K562 (cell line): ENCODE data around the gene HOXA7. TPM values are rescaled to one million over a fixed set of nuclear protein-coding genes. Genes with fewer than 3 reads are reported as not detected.

Experiments used
- ATAC-seq: fragments of 200-7000 bp; cut with Tn5 transposase; 3 replicates; pipeline ENCODE4 v1.9.1; 2020; ENCODE audit warnings: moderate library complexity
- BruUV-seq: library from RNA; stranded (reverse); fragments of 400-500 nt; replicated peaks from 2 replicates; lab custom pipeline; 2021; lab: Mats Ljungman, UMichigan
- CTCF ChIA-PET: fragments of 300-600 bp; formaldehyde crosslinking; extraction: SDS; loops from one replicate; lab custom pipeline; 2021; ENCODE audit warnings: low intra/inter-chr PET ratio; lab: Yijun Ruan, JAX
- POLR2A ChIA-PET: fragments of 300-600, 350-650 bp; sonication (Branson Sonifier 250); formaldehyde crosslinking; extraction: SDS; loops from one replicate; lab custom pipeline; 2021; ENCODE audit warnings: antibody characterized with exemption, inconsistent platforms; lab: Yijun Ruan, JAX
- DNase-seq, 4 experiments: peaks; one replicate each; pipeline versions ENCODE4 v3.0.0 to v3.0.0-alpha.2; 2011 to 2018; ENCODE audit warnings: low spot score in 3 of 4, mixed read lengths in 3 of 4; ENCODE audit errors: extremely low read depth in 1 of 4
- FAIRE-seq: peaks from 2 replicates; lab custom pipeline; 2011; peaks lifted over from hg19 to GRCh38; lab: Jason Lieb, UNC
- H2AFZ ChIP-seq: 2 replicates; pipeline ENCODE4 v1.6.0; 2011; ENCODE audit warnings: low read depth, low read length, control low read depth, inconsistent platforms
- H3K27ac ChIP-seq: fragments of 200-600 bp; 3 replicates; pipeline ENCODE4 v1.8.0; 2011; ENCODE audit warnings: low read depth, mild to moderate bottlenecking, control low read depth, inconsistent platforms, low read length, moderate library complexity, mixed read lengths; ENCODE audit errors: extremely low read depth
- H3K27me3 ChIP-seq, 2 experiments: fragments of 300-600 bp in 1 of 2; 2 replicates in 1 of 2; 3 replicates in 1 of 2; pipeline versions ENCODE4 v1.6.0 to v1.8.0; 2011; ENCODE audit warnings: inconsistent platforms in 2 of 2, low read length in 2 of 2, mild to moderate bottlenecking in 1 of 2, mixed read lengths in 1 of 2, moderate library complexity in 1 of 2; ENCODE audit not compliant: control insufficient read depth in 2 of 2, insufficient read depth in 2 of 2
- H3K36me3 ChIP-seq: fragments of 300-600 bp; 3 replicates; pipeline ENCODE4 v1.8.0; 2011; ENCODE audit warnings: mild to moderate bottlenecking, low read length, inconsistent platforms; ENCODE audit not compliant: control insufficient read depth, insufficient read depth
- H3K4me1 ChIP-seq, 2 experiments: fragments of 200-600 bp in 1 of 2; replicated peaks in 1 of 2; 2 replicates in 1 of 2; 3 replicates in 1 of 2; pipeline versions ENCODE4 v1.5.1 to v1.8.0; 2011; ENCODE audit warnings: inconsistent platforms in 2 of 2, low read length in 2 of 2, mild to moderate bottlenecking in 1 of 2, mixed read lengths in 1 of 2, moderate library complexity in 1 of 2; ENCODE audit not compliant: control insufficient read depth in 2 of 2, insufficient read depth in 2 of 2
- H3K4me2 ChIP-seq: 2 replicates; pipeline ENCODE4 v1.6.1; 2011; ENCODE audit warnings: low read length, control low read depth, inconsistent platforms, mixed read lengths; ENCODE audit not compliant: insufficient read depth
- H3K4me3 ChIP-seq: fragments of 200-600 bp; sonication (generic), shearing (Covaris generic); 2 replicates; pipeline ENCODE4 v1.5.1; 2016; ENCODE audit warnings: control low read depth, inconsistent platforms
- H3K79me2 ChIP-seq: fragments of 200-600 bp; 3 replicates; pipeline ENCODE4 v1.8.0; 2011; ENCODE audit warnings: low read length, inconsistent platforms; ENCODE audit not compliant: control insufficient read depth, insufficient read depth
- H3K9ac ChIP-seq, 2 experiments: 2 replicates each; pipeline versions ENCODE4 v1.6.0 to v1.6.1; 2011; ENCODE audit warnings: low read depth in 2 of 2, low read length in 2 of 2, control low read depth in 1 of 2, inconsistent platforms in 1 of 2, mild to moderate bottlenecking in 1 of 2, mixed read lengths in 1 of 2; ENCODE audit not compliant: insufficient read depth in 1 of 2
- H3K9me1 ChIP-seq: one replicate; pipeline ENCODE4 v1.6.0; 2011; ENCODE audit warnings: inconsistent platforms, mild to moderate bottlenecking, low read length, moderate library complexity; ENCODE audit not compliant: control insufficient read depth, insufficient read depth
- H3K9me3 ChIP-seq: replicated peaks from 2 replicates; pipeline ENCODE4 v1.5.1; 2011; ENCODE audit warnings: low read depth, low read length, inconsistent platforms; ENCODE audit not compliant: control insufficient read depth, insufficient read depth
- H4K20me1 ChIP-seq: replicated peaks from 2 replicates; pipeline ENCODE4 v1.6.1; 2011; ENCODE audit warnings: low read length, inconsistent platforms, mixed read lengths; ENCODE audit not compliant: control insufficient read depth, insufficient read depth
- CC2D1A ChIP-seq: fragments of 450-650 bp; IDR thresholded peaks from 2 replicates; pipeline ENCODE4 v1.6.1; 2017; ENCODE audit warnings: mild to moderate bottlenecking
- CSDE1 ChIP-seq, 2 experiments: fragments of 450-650 bp; IDR thresholded peaks; 2 replicates each; pipeline ENCODE4 v1.6.1; 2016; ENCODE audit warnings: mild to moderate bottlenecking in 1 of 2
- EWSR1 ChIP-seq: fragments of 450-650 bp; IDR thresholded peaks from 2 replicates; pipeline ENCODE4 v1.6.1; 2018; ENCODE audit warnings: borderline replicate concordance, mild to moderate bottlenecking, low read depth, moderate library complexity; ENCODE audit not compliant: partially characterized antibody
- HDGF ChIP-seq: fragments of 450-650 bp; IDR thresholded peaks from 2 replicates; pipeline ENCODE4 v1.6.1; 2016
- MYBL2 ChIP-seq, 2 experiments: fragments of 450-650 bp in 1 of 2; sonication (generic) in 1 of 2; formaldehyde crosslinking in 1 of 2; IDR thresholded peaks; 2 replicates each; pipeline versions ENCODE4 v1.6.1 to v1.8.1; 2017 to 2022; ENCODE audit warnings: borderline replicate concordance in 1 of 2, inconsistent platforms in 1 of 2, low read depth in 1 of 2, mild to moderate bottlenecking in 1 of 2, missing genetic modification reagents in 1 of 2, moderate library complexity in 1 of 2
- NFE2L1 ChIP-seq: fragments of 450-650 bp; IDR thresholded peaks from 2 replicates; pipeline ENCODE4 v1.6.1; 2016; ENCODE audit warnings: missing genetic modification characterization, low read depth, mild to moderate bottlenecking, missing compliant biosample characterization, moderate library complexity, borderline replicate concordance
- RUNX1 ChIP-seq: sonication (generic); IDR thresholded peaks from 2 replicates; pipeline ENCODE4 v1.6.1; 2016; ENCODE audit warnings: antibody characterized with exemption, low read depth
- TCF7L2 ChIP-seq: fragments of 150-350 bp; IDR thresholded peaks from 2 replicates; pipeline ENCODE4 v1.6.1; 2016; ENCODE audit warnings: low read depth, mild to moderate bottlenecking, low read length, moderate library complexity
- ZFP30 ChIP-seq: fragments of 250-450 bp; sonication (Bioruptor Pico); IDR thresholded peaks from 2 replicates; pipeline ENCODE4 v1.8.0; 2022; ENCODE audit warnings: moderate library complexity, mild to moderate bottlenecking, inconsistent platforms, borderline replicate concordance
- ZNF780A ChIP-seq: fragments of 250-450 bp; sonication (Bioruptor Pico); IDR thresholded peaks from 2 replicates; pipeline ENCODE4 v1.5.0; 2021; ENCODE audit warnings: mild to moderate bottlenecking
- WGBS: fragments of 100-300 bp; shearing (Covaris generic); methylation state at CpG from one replicate; pipeline ENCODE4 v1.1.6; 2016; ENCODE audit warnings: low coverage, mixed read lengths; ENCODE audit not compliant: insufficient coverage; ENCODE audit errors: missing lambda C conversion rate; 5-methylcytosine and 5-hydroxymethylcytosine counted together
- in situ Hi-C: fragments of 300-500 bp; cut with MboI; formaldehyde crosslinking; loops from 4 replicates; pipeline ENCODE4 v1.15.0; 2018; ENCODE audit warnings: inconsistent platforms, mixed read lengths
- intact Hi-C: fragments of 100-400 bp; cut with micrococcal nuclease; formaldehyde crosslinking; loops from 2 replicates; pipeline ENCODE4 v1.14.2; 2022
- polyA plus RNA-seq, 8 experiments: library from polyadenylated mRNA; depleted of rRNA in 4 of 8; stranded (reverse) in 5 of 8; unstranded in 3 of 8; fragments of >200 nt; fragmentation: Nextera tagmentation in 2 of 8; fragmentation: Illumina TruSeq in 1 of 8; extraction: Ambion mirVana in 2 of 8; extraction: Trizol in 1 of 8; gene quantifications; 2 replicates each; pipeline versions ENCODE4 v1.2.1 to v1.2.3, GENCODE V29; 2011 to 2014; ENCODE audit warnings: inconsistent platforms in 1 of 8, missing spikeins in 1 of 8
- total RNA-seq, 7 experiments: library from RNA; depleted of rRNA in 6 of 7; stranded (reverse); fragments of >200 nt in 6 of 7; fragmentation: Illumina TruSeq in 2 of 7; extraction: Trizol in 2 of 7; gene quantifications; 2 replicates each; pipeline versions ENCODE4 v1.2.1 to v1.2.3, GENCODE V29; 2011 to 2021; ENCODE audit warnings: low replicate concordance in 1 of 7
- TF ChIP-seq, protein P1 (sequence below): fragments of 250-450 bp; sonication (Bioruptor Pico); IDR thresholded peaks from 2 replicates; pipeline ENCODE4 v1.9.0; 2021; ENCODE audit warnings: mild to moderate bottlenecking, inconsistent platforms
- TF ChIP-seq, protein P2 (sequence below): fragments of 450-650 bp; IDR thresholded peaks from one replicate; pipeline ENCODE4 v1.6.1; 2018; ENCODE audit warnings: mild to moderate bottlenecking, moderate library complexity; ENCODE audit not compliant: partially characterized antibody

The HOXA7 gene
- total and polyA plus RNA-seq, 9 of the 15 experiments (the other 6 are each of a cell fraction or from before 2014, with no cell fraction given), result not detected

DNA sequence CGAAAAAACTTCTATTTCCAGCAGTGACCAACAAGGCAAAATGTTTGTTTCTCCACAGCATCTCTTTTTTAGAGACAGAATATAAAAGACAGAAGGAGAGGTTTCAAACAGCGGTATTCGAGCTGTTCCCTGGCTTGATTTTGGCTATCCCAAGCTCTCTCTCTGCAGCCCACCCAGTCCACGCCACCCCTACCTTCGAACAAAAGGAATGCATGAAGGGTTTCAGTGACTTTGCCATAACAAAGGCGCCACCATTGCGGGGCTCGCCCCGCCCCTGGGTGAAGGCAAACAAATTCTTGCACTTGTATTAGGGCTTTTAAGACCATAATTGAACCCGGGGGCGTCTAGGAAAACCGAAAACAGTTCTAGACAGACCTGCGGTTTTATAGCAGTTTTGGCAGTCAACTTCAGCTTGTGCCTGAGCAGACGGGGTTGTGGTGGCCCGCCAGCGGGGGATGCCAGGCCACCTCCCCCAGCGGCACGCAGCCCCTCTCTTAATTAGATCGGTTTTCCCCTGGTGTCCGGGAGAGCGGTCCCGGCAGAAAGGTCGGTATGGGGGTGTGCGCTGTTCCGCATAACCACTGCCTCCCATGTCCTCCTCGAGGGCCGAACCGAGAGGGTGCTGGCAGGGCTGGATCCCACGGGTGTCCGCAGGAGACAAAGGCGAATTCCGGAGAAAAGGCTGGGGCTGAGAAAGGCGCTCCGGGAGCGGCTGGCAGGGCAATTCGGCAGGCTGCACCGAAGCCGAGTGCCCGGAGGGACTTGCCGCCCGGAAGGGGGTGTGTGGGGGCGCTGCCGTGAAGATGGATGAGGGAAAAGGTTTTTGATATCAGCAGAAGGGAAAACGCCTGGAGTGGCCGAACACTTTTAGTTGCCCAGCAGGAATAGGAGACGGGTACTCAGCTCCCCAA is 31.3 kb upstream of the HOXA7 start (continued):
- TF ChIP-seq, protein P1, sequence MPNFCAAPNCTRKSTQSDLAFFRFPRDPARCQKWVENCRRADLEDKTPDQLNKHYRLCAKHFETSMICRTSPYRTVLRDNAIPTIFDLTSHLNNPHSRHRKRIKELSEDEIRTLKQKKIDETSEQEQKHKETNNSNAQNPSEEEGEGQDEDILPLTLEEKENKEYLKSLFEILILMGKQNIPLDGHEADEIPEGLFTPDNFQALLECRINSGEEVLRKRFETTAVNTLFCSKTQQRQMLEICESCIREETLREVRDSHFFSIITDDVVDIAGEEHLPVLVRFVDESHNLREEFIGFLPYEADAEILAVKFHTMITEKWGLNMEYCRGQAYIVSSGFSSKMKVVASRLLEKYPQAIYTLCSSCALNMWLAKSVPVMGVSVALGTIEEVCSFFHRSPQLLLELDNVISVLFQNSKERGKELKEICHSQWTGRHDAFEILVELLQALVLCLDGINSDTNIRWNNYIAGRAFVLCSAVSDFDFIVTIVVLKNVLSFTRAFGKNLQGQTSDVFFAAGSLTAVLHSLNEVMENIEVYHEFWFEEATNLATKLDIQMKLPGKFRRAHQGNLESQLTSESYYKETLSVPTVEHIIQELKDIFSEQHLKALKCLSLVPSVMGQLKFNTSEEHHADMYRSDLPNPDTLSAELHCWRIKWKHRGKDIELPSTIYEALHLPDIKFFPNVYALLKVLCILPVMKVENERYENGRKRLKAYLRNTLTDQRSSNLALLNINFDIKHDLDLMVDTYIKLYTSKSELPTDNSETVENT (CRISPR knock-in tag), result no peak
- no peak for TF ChIP-seq ZNF780A (CRISPR knock-in tag)
- TF ChIP-seq TCF7L2, result no peak

DNA sequence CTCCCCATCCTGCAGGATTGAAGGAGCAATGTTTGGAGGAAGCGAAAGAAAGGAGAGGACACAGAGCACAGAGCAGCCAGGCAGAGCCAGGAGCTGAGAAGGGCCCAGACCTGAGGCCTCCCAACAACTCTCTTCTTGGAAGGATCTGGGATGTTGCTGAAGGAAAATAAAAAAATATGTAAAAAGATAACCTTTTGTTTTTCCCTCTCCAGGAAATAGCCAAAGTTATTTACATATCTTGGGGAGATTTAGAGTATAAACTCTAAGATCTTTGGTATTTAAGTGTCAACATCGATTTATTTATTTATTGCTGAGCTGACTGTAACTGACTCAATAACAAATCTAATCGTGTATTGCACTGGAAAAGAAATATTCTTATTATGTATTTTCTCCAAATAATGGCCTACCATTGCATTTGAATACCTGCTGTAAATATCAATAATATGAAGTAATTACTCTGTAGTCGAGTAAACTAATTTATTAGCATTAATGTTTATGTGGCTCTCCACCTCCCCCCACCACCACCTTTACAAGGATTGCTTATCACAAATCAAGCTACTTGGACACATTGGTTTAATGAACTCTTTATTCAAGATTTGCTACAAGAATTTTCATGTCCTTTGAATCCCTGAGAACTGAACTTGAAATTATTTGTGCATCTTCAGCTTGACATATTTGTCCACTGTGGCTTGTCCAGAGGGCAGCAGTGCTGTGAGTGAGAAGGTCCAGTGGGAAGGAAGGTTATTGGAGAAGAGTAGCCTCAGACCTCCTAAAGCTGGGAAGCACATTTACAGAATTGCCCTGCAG is 30.4 kb upstream of the HOXA7 start:
- no peaks in the 10 kb centered on the region for H4K20me1 ChIP-seq
- no peaks in the 10 kb centered on the region for H3K36me3 ChIP-seq
- H3K9ac ChIP-seq, result no peak overlapping the region
- intact Hi-C loops, result no loop called here
- no peak overlapping the region for H3K4me3 ChIP-seq
- H3K27ac ChIP-seq, result no peak overlapping the region
- no TSS peak for BruUV-seq
- ATAC-seq (no peak), DNase-seq (no peak), FAIRE-seq (no peak)
- peaks cover 56 to 82% of the 10 kb centered on the region in 2 experiments for H3K27me3 ChIP-seq
- 0% methylated on average over 4 of the region's 4 CpGs for WGBS
- H2AFZ ChIP-seq, result no peak overlapping the region
- peaks cover 0 to 23% of the 10 kb centered on the region in 2 experiments; a peak in 2 of 5 replicates for H3K4me1 ChIP-seq
- H3K4me2 ChIP-seq, result no peak overlapping the region
- POLR2A ChIA-PET, result interaction anchor here (2.4 kb wide), 1 partner anchor 9 kb away, joined by 6 read pairs; no protein-coding TSS in a partner anchor
- H3K9me3 ChIP-seq, result no peaks in the 10 kb centered on the region
- H3K79me2 ChIP-seq, result no peaks in the 10 kb centered on the region
- in situ Hi-C loops, result no loop called here
- no peaks in the 10 kb centered on the region for H3K9me1 ChIP-seq
- CTCF ChIA-PET, result no interaction called here
- TF ChIP-seq, protein P2, sequence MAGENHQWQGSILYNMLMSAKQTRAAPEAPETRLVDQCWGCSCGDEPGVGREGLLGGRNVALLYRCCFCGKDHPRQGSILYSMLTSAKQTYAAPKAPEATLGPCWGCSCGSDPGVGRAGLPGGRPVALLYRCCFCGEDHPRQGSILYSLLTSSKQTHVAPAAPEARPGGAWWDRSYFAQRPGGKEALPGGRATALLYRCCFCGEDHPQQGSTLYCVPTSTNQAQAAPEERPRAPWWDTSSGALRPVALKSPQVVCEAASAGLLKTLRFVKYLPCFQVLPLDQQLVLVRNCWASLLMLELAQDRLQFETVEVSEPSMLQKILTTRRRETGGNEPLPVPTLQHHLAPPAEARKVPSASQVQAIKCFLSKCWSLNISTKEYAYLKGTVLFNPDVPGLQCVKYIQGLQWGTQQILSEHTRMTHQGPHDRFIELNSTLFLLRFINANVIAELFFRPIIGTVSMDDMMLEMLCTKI, result no peak
- no peak for TF ChIP-seq RUNX1
- TF ChIP-seq NFE2L1, result no peak
- TF ChIP-seq MYBL2 (IDR thresholded peaks at IDR 0.05; ENCODE audit: low read depth), result no peak
- TF ChIP-seq MYBL2 (CRISPR knock-in tag; IDR thresholded peaks at IDR 0.05; ENCODE audit: borderline replicate concordance), result no peak
- no peak for TF ChIP-seq HDGF
- no peak for TF ChIP-seq CC2D1A
- TF ChIP-seq ZFP30 (CRISPR knock-in tag), result no peak
- no peak for TF ChIP-seq CSDE1 (IDR thresholded peaks at IDR 0.05)
- no peak for TF ChIP-seq EWSR1
